ENCODE measurements around the gene CRYZ. TPM values are rescaled to one million over a fixed set of nuclear protein-coding genes. Genes with fewer than 3 reads are reported as not detected.

CRYZ gene
- total and polyA plus RNA-seq, 2 donors = 27.3 to 51.4 TPM

GRCh38 chr1:74715806-74716205, 17.0 kb downstream of the CRYZ start:
- no peak overlapping the region for H3K27ac ChIP-seq (ENCODE audit: low read depth)
- DNase-seq (ENCODE audit: extremely low spot score) = no peak
- 87% methylated on average over 6 of the region's 6 CpGs for WGBS
- no peaks in the 10 kb centered on the region for H3K4me1 ChIP-seq (ENCODE audit: insufficient read depth)
- peaks cover 6% of the 10 kb centered on the region for H3K36me3 ChIP-seq (ENCODE audit: insufficient read depth)
- H3K4me3 ChIP-seq (ENCODE audit: low read depth, low read length) = no peak overlapping the region

GRCh38 chr1:74715236-74715502, 17.7 kb downstream of the CRYZ start:
- Histone ChIP-seq H3K4me3 (ENCODE audit: low read depth, low read length) (no peak overlapping the region), H3K4me1 (ENCODE audit: insufficient read depth) (no peaks in the 10 kb centered on the region), H3K27ac (ENCODE audit: low read depth) (no peak overlapping the region), H3K36me3 (ENCODE audit: insufficient read depth) (peaks cover 6% of the 10 kb centered on the region)
- no peak for DNase-seq (ENCODE audit: extremely low spot score)
- 85% methylated on average over 1 of the region's 1 CpG for WGBS

GRCh38 chr1:74714429-74715235, 18.2 kb downstream of the CRYZ start:
- 61% methylated on average over 1 of the region's 1 CpG for WGBS

GRCh38 chr1:74713849-74714248, 19.0 kb downstream of the CRYZ start:
- no peak overlapping the region for H3K27ac ChIP-seq (ENCODE audit: low read depth)
- H3K4me1 ChIP-seq (ENCODE audit: insufficient read depth) = no peaks in the 10 kb centered on the region
- peaks cover 4% of the 10 kb centered on the region for H3K36me3 ChIP-seq (ENCODE audit: insufficient read depth)
- no peak for DNase-seq (ENCODE audit: extremely low spot score)
- H3K4me3 ChIP-seq (ENCODE audit: low read depth, low read length) = no peak overlapping the region
- WGBS = 65% methylated on average over 3 of the region's 3 CpGs

More at GRCh38 chr1:74714429-74715235, 18.2 kb downstream of the CRYZ start:
- no peaks in the 10 kb centered on the region for H3K4me1 ChIP-seq (ENCODE audit: insufficient read depth)
- H3K27ac ChIP-seq (ENCODE audit: low read depth) = no peak overlapping the region
- no peak for DNase-seq (ENCODE audit: extremely low spot score)
- no peak overlapping the region for H3K4me3 ChIP-seq (ENCODE audit: low read depth, low read length)
- H3K36me3 ChIP-seq (ENCODE audit: insufficient read depth) = peaks cover 4% of the 10 kb centered on the region

- peaks cover 2% of the 10 kb centered on the region for H3K36me3 ChIP-seq (ENCODE audit: insufficient read depth)
- no peaks in the 10 kb centered on the region for H3K4me1 ChIP-seq (ENCODE audit: insufficient read depth)
- no peak overlapping the region for H3K4me3 ChIP-seq (ENCODE audit: low read depth, low read length)
- no peak for DNase-seq (ENCODE audit: extremely low spot score)
- no peak overlapping the region for H3K27ac ChIP-seq (ENCODE audit: low read depth)
- WGBS = 15% methylated on average over 1 of the region's 1 CpG
Measured at GRCh38 chr1:74712881-74713280, 20.0 kb downstream of the CRYZ start.

- Histone ChIP-seq H3K27ac (ENCODE audit: low read depth) (no peak overlapping the region), H3K36me3 (ENCODE audit: insufficient read depth) (peaks cover 2% of the 10 kb centered on the region), H3K4me1 (ENCODE audit: insufficient read depth) (no peaks in the 10 kb centered on the region), H3K4me3 (ENCODE audit: low read depth, low read length) (no peak overlapping the region)
- no peak for DNase-seq (ENCODE audit: extremely low spot score)
- 80% methylated on average over 6 of the region's 6 CpGs for WGBS
Measured at GRCh38 chr1:74703386-74704182, 29.3 kb downstream of the CRYZ start.

- Histone ChIP-seq H3K36me3 (ENCODE audit: insufficient read depth) (peaks cover under 1% of the 10 kb centered on the region), H3K27ac (ENCODE audit: low read depth) (no peak overlapping the region), H3K4me1 (ENCODE audit: insufficient read depth) (no peaks in the 10 kb centered on the region), H3K4me3 (ENCODE audit: low read depth, low read length) (no peak overlapping the region)
- DNase-seq (ENCODE audit: extremely low spot score) = no peak
Measured at GRCh38 chr1:74699331-74699730, 33.5 kb downstream of the CRYZ start.

- no peaks in the 10 kb centered on the region for H3K4me1 ChIP-seq (ENCODE audit: insufficient read depth)
Measured at GRCh38 chr1:74697832-74698231, 35.0 kb downstream of the CRYZ start.

GRCh38 chr1:74693473-74693872, 39.4 kb downstream of the CRYZ start:
- no peak overlapping the region for H3K4me3 ChIP-seq (ENCODE audit: low read depth, low read length)
- H3K27ac ChIP-seq (ENCODE audit: low read depth) = no peak overlapping the region
- DNase-seq (ENCODE audit: extremely low spot score) = no peak
- H3K36me3 ChIP-seq (ENCODE audit: insufficient read depth) = no peaks in the 10 kb centered on the region
- whole genome bisulfite sequencing = 78% methylated on average over 2 of the region's 2 CpGs
- no peaks in the 10 kb centered on the region for H3K4me1 ChIP-seq (ENCODE audit: insufficient read depth)

More at GRCh38 chr1:74697832-74698231, 35.0 kb downstream of the CRYZ start:
- Histone ChIP-seq H3K4me3 (ENCODE audit: low read depth, low read length) (no peak overlapping the region), H3K36me3 (ENCODE audit: insufficient read depth) (no peaks in the 10 kb centered on the region), H3K27ac (ENCODE audit: low read depth) (no peak overlapping the region)
- 31% methylated on average over 2 of the region's 2 CpGs for WGBS
- no peak for DNase-seq (ENCODE audit: extremely low spot score)

- WGBS = 87% methylated on average over 4 of the region's 4 CpGs
- DNase-seq (ENCODE audit: extremely low spot score) = no peak
- no peaks in the 10 kb centered on the region for H3K36me3 ChIP-seq (ENCODE audit: insufficient read depth)
- no peaks in the 10 kb centered on the region for H3K4me1 ChIP-seq (ENCODE audit: insufficient read depth)
- H3K27ac ChIP-seq (ENCODE audit: low read depth) = no peak overlapping the region
- no peak overlapping the region for H3K4me3 ChIP-seq (ENCODE audit: low read depth, low read length)
Measured at GRCh38 chr1:74690909-74691308, 41.9 kb downstream of the CRYZ start.

- Histone ChIP-seq H3K36me3 (ENCODE audit: insufficient read depth) (no peaks in the 10 kb centered on the region), H3K27ac (ENCODE audit: low read depth) (no peak overlapping the region), H3K4me1 (ENCODE audit: insufficient read depth) (no peaks in the 10 kb centered on the region), H3K4me3 (ENCODE audit: low read depth, low read length) (no peak overlapping the region)
- no peak for DNase-seq (ENCODE audit: extremely low spot score)
- 21% methylated on average over 2 of the region's 2 CpGs for WGBS
Measured at GRCh38 chr1:74690364-74690696, 42.5 kb downstream of the CRYZ start.

GRCh38 chr1:74689621-74690363, 43.1 kb downstream of the CRYZ start:
- no peak for DNase-seq (ENCODE audit: extremely low spot score)
- H3K4me1 ChIP-seq (ENCODE audit: insufficient read depth) = no peaks in the 10 kb centered on the region
- 23% methylated on average over 5 of the region's 5 CpGs for WGBS

GRCh38 chr1:74686928-74687327, 45.9 kb downstream of the CRYZ start:
- 80% methylated on average over 4 of the region's 4 CpGs for WGBS
- no peak overlapping the region for H3K4me3 ChIP-seq (ENCODE audit: low read depth, low read length)
- H3K4me1 ChIP-seq (ENCODE audit: insufficient read depth) = no peaks in the 10 kb centered on the region
- DNase-seq (ENCODE audit: extremely low spot score) = no peak
- no peaks in the 10 kb centered on the region for H3K36me3 ChIP-seq (ENCODE audit: insufficient read depth)
- H3K27ac ChIP-seq (ENCODE audit: low read depth) = no peak overlapping the region

More at GRCh38 chr1:74689621-74690363, 43.1 kb downstream of the CRYZ start:
- H3K36me3 ChIP-seq (ENCODE audit: insufficient read depth) = no peaks in the 10 kb centered on the region
- H3K4me3 ChIP-seq (ENCODE audit: low read depth, low read length) = no peak overlapping the region
- no peak overlapping the region for H3K27ac ChIP-seq (ENCODE audit: low read depth)

GRCh38 chr1:74684301-74684700, 48.5 kb downstream of the CRYZ start:
- Histone ChIP-seq H3K4me3 (ENCODE audit: low read depth, low read length) (no peak overlapping the region), H3K27ac (ENCODE audit: low read depth) (no peak overlapping the region), H3K4me1 (ENCODE audit: insufficient read depth) (no peaks in the 10 kb centered on the region), H3K36me3 (ENCODE audit: insufficient read depth) (no peaks in the 10 kb centered on the region)
- DNase-seq (ENCODE audit: extremely low spot score) = no peak
- WGBS = 85% methylated on average over 2 of the region's 2 CpGs

Data from urinary bladder (tissue), 4 donors.